OCI-LY7 (cell line): ENCODE results near the gene ANKRD37. TPM values are rescaled to one million over a fixed set of nuclear protein-coding genes. Genes with fewer than 3 reads are reported as not detected.

Source experiments
- BruUV-seq: library from RNA; stranded (reverse); fragments of 400-500 nt; replicated peaks from 2 replicates; lab custom pipeline; 2021; lab: Mats Ljungman, UMichigan
- CTCF ChIA-PET: fragments of 300-600 bp; sonication (Branson Sonifier 250); formaldehyde crosslinking; loops from one replicate; lab custom pipeline; 2022; ENCODE audit warnings: antibody characterized with exemption; ENCODE audit not compliant: unreplicated experiment; lab: Charles Lee
- POLR2A ChIA-PET: fragments of 300-600 bp; sonication (Branson Sonifier 250); formaldehyde crosslinking; loops from one replicate; lab custom pipeline; 2022; ENCODE audit warnings: antibody characterized with exemption; lab: Charles Lee
- DNase-seq: peaks from one replicate; pipeline ENCODE4 v3.0.0-alpha.2; 2015; ENCODE audit warnings: low spot score
- H2AFZ ChIP-seq: fragments of 200-600 bp; sonication (generic), shearing (Covaris generic); 2 replicates; pipeline ENCODE4 v1.6.1; 2014; ENCODE audit warnings: mild to moderate bottlenecking, antibody characterized with exemption, low read length, moderate library complexity
- H3K27ac ChIP-seq: fragments of 200-600 bp; sonication (generic); 2 replicates; pipeline ENCODE4 v1.5.1; 2014; ENCODE audit warnings: mixed run types, low read depth, mild to moderate bottlenecking, moderate library complexity, low read length, inconsistent platforms; ENCODE audit not compliant: poor library complexity, severe bottlenecking
- H3K36me3 ChIP-seq: fragments of 200-600 bp; sonication (generic); 2 replicates; pipeline ENCODE4 v1.6.1; 2014; ENCODE audit warnings: mild to moderate bottlenecking, antibody characterized with exemption, low read length, moderate library complexity, mixed read lengths; ENCODE audit not compliant: insufficient read depth
- H3K4me1 ChIP-seq: fragments of 200-600 bp; sonication (generic); 2 replicates; pipeline ENCODE4 v1.5.1; 2014; ENCODE audit warnings: mild to moderate bottlenecking, low read length; ENCODE audit not compliant: insufficient read depth, poor library complexity, severe bottlenecking
- H3K4me2 ChIP-seq: fragments of 200-600 bp; sonication (generic); 2 replicates; pipeline ENCODE4 v1.6.1; 2014; ENCODE audit warnings: mild to moderate bottlenecking, low read length
- H3K4me3 ChIP-seq: fragments of 200-600 bp; sonication (generic); 2 replicates; pipeline ENCODE4 v1.5.1; 2014; ENCODE audit warnings: mild to moderate bottlenecking, low read depth, low read length; ENCODE audit not compliant: poor library complexity, severe bottlenecking
- H3K79me2 ChIP-seq: fragments of 200-600 bp; sonication (generic); 2 replicates; pipeline ENCODE4 v1.6.1; 2016; ENCODE audit warnings: low read depth, mild to moderate bottlenecking, low read length, moderate library complexity, mixed read lengths; ENCODE audit not compliant: insufficient read depth
- H3K9me2 ChIP-seq: fragments of 200-600 bp; sonication (generic); 2 replicates; pipeline ENCODE4 v1.6.1; 2016; ENCODE audit warnings: mild to moderate bottlenecking, low read length, mixed read lengths; ENCODE audit not compliant: insufficient read depth
- H3K9me3 ChIP-seq: fragments of 200-600 bp; sonication (generic); 2 replicates; pipeline ENCODE4 v1.6.1; 2014; ENCODE audit warnings: mild to moderate bottlenecking, mixed run types, low read length, mixed read lengths
- H4K20me1 ChIP-seq: fragments of 200-600 bp; sonication (generic); 2 replicates; pipeline ENCODE4 v1.6.1; 2014; ENCODE audit warnings: mild to moderate bottlenecking, antibody characterized with exemption, low read length, moderate library complexity, mixed read lengths; ENCODE audit not compliant: insufficient read depth
- EZH2phosphoT487 ChIP-seq: fragments of 200-600 bp; sonication (generic); IDR thresholded peaks from 2 replicates; pipeline ENCODE4 v1.6.1; 2018; ENCODE audit warnings: low read depth, borderline replicate concordance, mild to moderate bottlenecking, mixed run types, antibody characterized with exemption, low read length, moderate library complexity, mixed read lengths
- intact Hi-C: fragments of 100-400 bp; cut with micrococcal nuclease; formaldehyde crosslinking; loops from one replicate; pipeline ENCODE4 v1.10.0; 2022; ENCODE audit not compliant: unreplicated experiment
- total RNA-seq, 2 experiments: library from RNA; depleted of rRNA in 1 of 2; stranded (reverse); fragments of >200 nt in 1 of 2; shearing (Covaris generic) in 1 of 2; gene quantifications; 2 replicates each; pipeline ENCODE4 v1.2.3, GENCODE V29; 2014 to 2022
- TF ChIP-seq, protein P1 (sequence below): fragments of 200-600 bp; sonication (generic); conservative IDR thresholded peaks from 2 replicates; pipeline ENCODE4 v1.5.1; 2014; ENCODE audit warnings: mild to moderate bottlenecking, antibody characterized with exemption, low read length, moderate library complexity, mixed read lengths

Gene ANKRD37
- total RNA-seq, 2 experiments from 2014 or later: 3.8 to 14.1 TPM

DNA sequence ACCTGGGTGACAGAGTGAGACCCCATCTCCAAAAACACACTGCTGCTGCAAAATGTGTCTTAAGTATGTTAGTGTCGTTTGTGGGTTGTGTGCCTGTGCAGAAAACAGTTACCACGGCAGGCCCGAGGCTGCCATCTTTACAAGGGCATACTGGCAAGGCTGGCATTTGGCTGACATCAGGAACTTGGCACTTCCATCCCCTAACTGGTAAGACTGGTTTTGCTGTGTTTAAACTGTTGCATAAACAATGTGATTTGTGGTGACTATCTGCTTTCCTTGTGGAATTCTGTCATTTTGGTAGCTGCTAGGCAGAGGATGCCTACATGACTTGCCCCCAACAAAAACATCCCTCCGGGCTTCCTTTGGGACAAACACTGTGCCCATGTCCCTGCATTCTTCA lies 13.2 kb upstream of the ANKRD37 start:
- no peaks in the 10 kb centered on the region for H4K20me1 ChIP-seq
- DNase-seq: no peak
- no peaks in the 10 kb centered on the region for H3K79me2 ChIP-seq
- TF ChIP-seq EZH2phosphoT487: no peak
- TF ChIP-seq, protein P1, sequence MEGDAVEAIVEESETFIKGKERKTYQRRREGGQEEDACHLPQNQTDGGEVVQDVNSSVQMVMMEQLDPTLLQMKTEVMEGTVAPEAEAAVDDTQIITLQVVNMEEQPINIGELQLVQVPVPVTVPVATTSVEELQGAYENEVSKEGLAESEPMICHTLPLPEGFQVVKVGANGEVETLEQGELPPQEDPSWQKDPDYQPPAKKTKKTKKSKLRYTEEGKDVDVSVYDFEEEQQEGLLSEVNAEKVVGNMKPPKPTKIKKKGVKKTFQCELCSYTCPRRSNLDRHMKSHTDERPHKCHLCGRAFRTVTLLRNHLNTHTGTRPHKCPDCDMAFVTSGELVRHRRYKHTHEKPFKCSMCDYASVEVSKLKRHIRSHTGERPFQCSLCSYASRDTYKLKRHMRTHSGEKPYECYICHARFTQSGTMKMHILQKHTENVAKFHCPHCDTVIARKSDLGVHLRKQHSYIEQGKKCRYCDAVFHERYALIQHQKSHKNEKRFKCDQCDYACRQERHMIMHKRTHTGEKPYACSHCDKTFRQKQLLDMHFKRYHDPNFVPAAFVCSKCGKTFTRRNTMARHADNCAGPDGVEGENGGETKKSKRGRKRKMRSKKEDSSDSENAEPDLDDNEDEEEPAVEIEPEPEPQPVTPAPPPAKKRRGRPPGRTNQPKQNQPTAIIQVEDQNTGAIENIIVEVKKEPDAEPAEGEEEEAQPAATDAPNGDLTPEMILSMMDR: no peak
- ChIA-PET CTCF (no interaction called here), POLR2A (interaction anchor here (0.5 to 1.7 kb wide), 2 partner anchors 12 to 22 kb away, joined by 5 read pairs; no protein-coding TSS in a partner anchor)
- H3K36me3 ChIP-seq: peaks cover under 1% of the 10 kb centered on the region; the same call in 1 of the 2 replicates
- H3K9me3 ChIP-seq: peaks cover 19% of the 10 kb centered on the region
- H3K9me2 ChIP-seq: no peaks in the 10 kb centered on the region
- no peak overlapping the region for H3K4me2 ChIP-seq
- H3K27ac ChIP-seq: no peak overlapping the region
- intact Hi-C loops: no loop called here
- no peak overlapping the region for H2AFZ ChIP-seq
- no peak overlapping the region for H3K4me3 ChIP-seq
- no peaks in the 10 kb centered on the region for H3K4me1 ChIP-seq
- BruUV-seq: no TSS peak

DNA sequence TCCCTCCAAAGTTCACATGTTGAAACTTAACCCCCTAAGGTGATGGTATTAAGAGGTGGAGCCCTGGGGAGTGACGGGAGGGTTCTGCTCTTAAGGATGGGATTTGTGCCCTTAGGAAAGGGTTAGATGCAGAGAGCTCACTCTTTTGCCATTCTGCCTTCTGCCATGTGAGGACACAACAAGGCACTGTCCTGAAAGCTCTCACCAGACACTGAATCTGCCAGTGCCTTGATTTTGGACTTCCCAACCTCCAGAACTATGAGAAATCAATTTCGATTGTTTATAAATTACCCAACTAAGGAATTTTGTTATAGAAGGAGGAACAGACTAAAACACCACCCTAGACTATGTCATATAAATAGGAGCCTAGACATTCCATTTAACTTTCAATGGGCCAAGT lies 12.6 kb upstream of the ANKRD37 start:
- H3K36me3 ChIP-seq: no peaks in the 10 kb centered on the region; the same call in 1 of the 2 replicates
- ChIA-PET CTCF (no interaction called here), POLR2A (interaction anchor here (0.5 to 1.7 kb wide), 2 partner anchors 12 to 21 kb away, joined by 5 read pairs; no protein-coding TSS in a partner anchor)
- H3K9me2 ChIP-seq: no peaks in the 10 kb centered on the region
- DNase-seq: no peak
- no peak overlapping the region for H3K4me2 ChIP-seq
- TF ChIP-seq EZH2phosphoT487: no peak
- TF ChIP-seq, protein P1: no peak
- H4K20me1 ChIP-seq: no peaks in the 10 kb centered on the region
- no TSS peak for BruUV-seq
- no peak overlapping the region for H3K27ac ChIP-seq
- no peak overlapping the region for H2AFZ ChIP-seq
- intact Hi-C loops: no loop called here
- H3K9me3 ChIP-seq: peaks cover 19% of the 10 kb centered on the region
- H3K79me2 ChIP-seq: no peaks in the 10 kb centered on the region
- H3K4me1 ChIP-seq: no peaks in the 10 kb centered on the region
- no peak overlapping the region for H3K4me3 ChIP-seq

DNA sequence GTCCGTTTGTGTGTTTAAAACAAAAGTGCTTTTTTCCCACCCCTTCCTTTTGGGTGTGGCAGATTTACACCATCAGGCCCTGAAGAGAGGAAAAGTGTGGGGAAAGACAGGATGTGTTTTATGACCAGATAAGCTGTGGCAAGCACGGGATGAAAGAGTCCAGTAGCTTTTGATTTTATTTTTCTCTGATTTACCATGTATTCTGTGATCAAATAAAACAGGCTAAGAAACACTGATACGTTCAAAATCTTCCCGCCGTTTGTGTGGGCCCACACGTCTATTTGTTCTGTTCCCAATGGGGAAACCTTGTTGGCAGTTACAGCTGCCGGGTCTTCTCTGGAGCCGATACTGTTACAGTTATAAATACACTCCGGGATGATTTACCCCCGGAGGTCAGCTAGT lies 11.7 kb upstream of the ANKRD37 start:
- H3K27ac ChIP-seq: no peak overlapping the region
- no peak overlapping the region for H3K4me2 ChIP-seq
- ChIA-PET POLR2A (interaction anchor here (1.7 kb wide), 1 partner anchor 13 kb away, joined by 5 read pairs; no protein-coding TSS in a partner anchor), CTCF (interaction anchor here (0.6 kb wide), 1 partner anchor 8 kb away, joined by 4 read pairs; no protein-coding TSS in a partner anchor)
- no peak overlapping the region for H2AFZ ChIP-seq
- H3K9me2 ChIP-seq: no peaks in the 10 kb centered on the region
- H3K4me3 ChIP-seq: no peak overlapping the region
- H3K4me1 ChIP-seq: no peaks in the 10 kb centered on the region
- no peak for TF ChIP-seq EZH2phosphoT487
- TF ChIP-seq, protein P1: no peak
- no TSS peak for BruUV-seq
- no peak for DNase-seq
- intact Hi-C loops: no loop called here
- no peaks in the 10 kb centered on the region for H4K20me1 ChIP-seq
- peaks cover 19% of the 10 kb centered on the region for H3K9me3 ChIP-seq
- H3K36me3 ChIP-seq: no peaks in the 10 kb centered on the region; the same call in 1 of the 2 replicates
- H3K79me2 ChIP-seq: no peaks in the 10 kb centered on the region
